ENCODE data around the gene ABLIM1.
A peak's percentile ranks its signal among the peaks of the same experiment; 100 is the strongest.

Gene ABLIM1

GRCh38 chr10:114541081-114541796 is 116.8 kb downstream of the ABLIM1 start:
- TF ChIP-seq POLR2A (IDR thresholded peaks at IDR 0.05; ENCODE audit: low read length) (no peak), GATA1 (IDR thresholded peaks at IDR 0.05; ENCODE audit: low read depth, low read length) (no peak)
- peak in 1 of 2 experiments; percentile 14 for DNase-seq

DNA sequence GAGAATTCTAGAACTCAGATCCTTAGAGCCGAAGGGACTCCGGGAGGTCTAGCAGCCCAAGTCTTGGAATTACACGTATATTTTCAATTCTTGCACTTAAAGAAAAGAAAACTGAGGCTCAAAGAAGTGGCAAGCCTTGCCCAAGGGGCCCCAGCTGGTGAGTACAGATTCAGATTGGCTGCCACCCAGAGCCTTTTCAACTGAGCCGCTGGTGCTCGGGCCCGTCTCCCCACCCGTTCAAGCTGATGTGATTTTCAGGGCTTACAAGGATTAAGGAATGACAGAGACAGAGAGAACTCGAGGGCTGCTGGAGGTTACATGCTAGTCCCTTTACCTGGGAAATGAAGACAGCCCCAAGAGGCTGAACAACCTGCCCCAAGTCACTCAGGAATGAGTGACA is 117.8 kb downstream of the ABLIM1 start:
- no peak for DNase-seq
- no peak for TF ChIP-seq GATA1 (IDR thresholded peaks at IDR 0.05; ENCODE audit: low read depth, low read length)
- no peak for TF ChIP-seq POLR2A (IDR thresholded peaks at IDR 0.05; ENCODE audit: low read length)

- TF ChIP-seq POLR2A (IDR thresholded peaks at IDR 0.05; ENCODE audit: low read length) (no peak), GATA1 (IDR thresholded peaks at IDR 0.05; ENCODE audit: low read depth, low read length) (no peak)
- no peak for DNase-seq
Measured at GRCh38 chr10:114539623-114540022, 118.5 kb downstream of the ABLIM1 start.

DNA sequence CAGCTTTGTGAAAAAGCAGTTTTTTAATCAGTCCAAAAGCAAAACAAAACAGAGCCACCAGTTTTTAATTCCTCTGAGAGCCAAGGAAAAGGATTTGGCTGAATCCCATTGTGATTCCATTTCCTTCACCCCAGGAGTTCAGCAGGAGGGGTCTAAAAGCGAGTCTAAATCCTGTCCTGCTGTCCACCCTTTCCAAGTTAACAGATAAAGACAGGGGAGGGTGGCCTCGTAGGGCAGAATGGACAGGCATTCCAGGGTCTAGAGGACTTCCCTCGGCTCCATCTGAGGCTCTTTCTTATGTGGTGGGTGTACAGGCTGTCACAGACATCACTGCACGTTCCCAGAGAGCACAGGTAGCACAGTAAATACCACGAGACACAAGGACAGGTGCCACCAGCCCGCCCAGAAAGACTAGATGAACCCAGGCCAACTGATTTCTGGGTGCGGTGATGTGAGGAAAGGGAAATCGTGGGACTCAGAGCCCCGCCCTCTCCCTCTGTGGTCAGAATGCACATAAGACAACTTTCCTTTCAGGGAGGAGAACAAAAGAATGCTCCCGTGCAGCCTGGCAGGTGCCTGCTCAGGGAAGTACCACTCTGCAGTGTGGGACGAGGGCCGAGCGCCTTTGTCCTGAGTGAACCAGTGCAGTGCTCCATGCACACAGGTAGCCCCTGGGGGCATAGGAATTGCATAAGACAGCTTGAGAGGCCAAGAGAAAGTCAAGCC is 119.7 kb downstream of the ABLIM1 start:
- TF ChIP-seq POLR2A (IDR thresholded peaks at IDR 0.05; ENCODE audit: low read length), result no peak
- TF ChIP-seq GATA1 (IDR thresholded peaks at IDR 0.05; ENCODE audit: low read depth, low read length), result no peak
- DNase-seq, result no peak

DNA sequence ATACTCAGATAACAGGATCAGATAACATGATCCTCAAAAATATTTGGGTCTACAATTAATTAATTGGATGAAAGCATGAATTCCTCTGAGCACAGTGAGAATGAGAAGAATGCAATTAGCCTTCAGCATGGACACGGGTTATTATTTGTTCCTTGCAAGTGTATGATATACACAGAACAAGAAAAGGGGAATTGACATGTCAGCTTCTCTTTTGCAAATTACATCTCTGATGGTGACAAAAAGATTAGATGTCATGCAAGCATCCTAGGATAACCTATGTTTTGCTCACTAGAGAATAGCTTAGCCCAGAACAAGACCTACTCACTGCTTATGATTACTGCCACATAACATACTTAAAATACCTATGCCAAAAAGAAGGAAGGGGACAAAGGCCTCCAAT is 120.3 kb downstream of the ABLIM1 start:
- TF ChIP-seq GATA1 (IDR thresholded peaks at IDR 0.05; ENCODE audit: low read depth, low read length) (no peak), POLR2A (IDR thresholded peaks at IDR 0.05; ENCODE audit: low read length) (no peak)
- DNase-seq, result no peak

DNA sequence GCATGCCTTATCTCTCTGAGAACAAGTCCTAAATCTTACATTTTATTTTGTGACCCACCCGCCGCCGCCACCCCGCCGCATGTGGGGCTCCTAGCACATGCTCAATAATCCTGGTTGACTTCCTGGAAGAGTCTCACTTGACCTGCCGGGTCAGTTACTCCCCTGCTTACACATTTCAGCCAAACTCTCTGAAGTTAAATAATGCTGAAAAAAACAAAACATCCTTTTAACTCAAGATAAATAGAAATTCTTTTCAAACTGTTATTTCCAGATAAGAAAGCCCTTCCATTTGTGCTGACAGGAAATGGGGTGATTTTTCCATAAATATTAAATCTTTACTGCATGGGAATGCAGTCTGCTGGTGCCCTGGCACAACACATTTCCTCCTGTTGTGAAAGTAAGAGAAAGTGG is 123.5 kb downstream of the ABLIM1 start:
- TF ChIP-seq POLR2A (IDR thresholded peaks at IDR 0.05; ENCODE audit: low read length) (no peak), GATA1 (IDR thresholded peaks at IDR 0.05; ENCODE audit: low read depth, low read length) (no peak)
- no peak for DNase-seq

DNA sequence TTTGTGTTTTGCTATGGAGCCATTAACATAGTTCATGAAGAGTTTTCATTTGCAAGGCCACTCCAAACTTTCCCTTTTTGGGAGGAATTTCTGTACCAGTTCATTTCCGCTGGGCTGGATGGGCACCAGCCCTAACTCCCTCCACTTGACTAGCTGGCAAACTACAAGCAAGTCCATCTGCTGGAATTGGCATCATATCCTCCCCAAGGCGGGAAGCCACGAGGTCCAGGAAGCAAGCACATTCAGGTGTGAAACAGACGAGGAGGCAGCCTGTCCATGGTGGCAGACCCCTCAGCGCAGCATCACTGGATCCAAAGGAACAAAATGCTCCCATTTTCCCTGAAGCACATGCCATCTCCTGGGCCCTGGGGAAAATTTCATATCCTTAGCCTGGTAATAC is 125.8 kb downstream of the ABLIM1 start:
- TF ChIP-seq GATA1 (IDR thresholded peaks at IDR 0.05; ENCODE audit: low read depth, low read length), result no peak
- TF ChIP-seq POLR2A (IDR thresholded peaks at IDR 0.05; ENCODE audit: low read length), result no peak
- DNase-seq, result no peak

DNA sequence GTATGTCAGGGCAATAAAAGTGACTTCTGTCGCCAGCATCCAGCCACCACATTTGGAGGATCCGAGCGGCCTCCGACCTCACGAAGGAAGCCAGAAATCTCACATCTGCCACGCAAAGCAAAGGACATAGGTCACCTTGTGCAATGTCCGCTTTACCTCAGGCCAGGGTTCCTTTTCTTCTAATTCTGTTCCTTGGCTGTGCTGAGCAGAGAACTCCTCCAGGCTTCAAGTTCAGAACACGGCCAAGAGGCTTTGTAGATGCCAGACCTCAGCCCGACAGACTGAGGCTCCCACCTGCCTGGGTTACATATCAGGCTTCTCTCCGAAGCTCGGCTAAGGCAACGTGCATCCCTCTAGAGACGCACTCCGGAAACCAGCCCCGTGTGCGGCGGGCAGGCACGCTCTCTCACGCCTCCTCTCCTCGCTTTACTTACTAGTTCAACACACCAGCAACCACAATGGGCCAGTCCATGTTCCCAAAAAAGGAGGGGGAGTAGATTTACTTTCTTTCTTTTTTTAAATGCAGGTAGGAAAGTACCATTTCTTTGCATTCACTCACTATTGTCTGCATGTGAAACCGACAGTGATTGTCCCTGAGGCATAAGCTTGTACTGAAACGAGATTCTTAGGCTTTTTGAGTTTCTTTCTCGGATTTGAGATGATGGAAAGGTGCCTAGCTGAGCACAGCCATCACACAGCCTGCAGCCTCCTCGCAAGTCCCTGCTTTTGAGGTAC is 131.4 kb downstream of the ABLIM1 start:
- TF ChIP-seq GATA1 (IDR thresholded peaks at IDR 0.05; ENCODE audit: low read depth, low read length), result no peak
- no peak for TF ChIP-seq POLR2A (IDR thresholded peaks at IDR 0.05; ENCODE audit: low read length)
- peak in 1 of 2 experiments; percentile 15 for DNase-seq

DNA sequence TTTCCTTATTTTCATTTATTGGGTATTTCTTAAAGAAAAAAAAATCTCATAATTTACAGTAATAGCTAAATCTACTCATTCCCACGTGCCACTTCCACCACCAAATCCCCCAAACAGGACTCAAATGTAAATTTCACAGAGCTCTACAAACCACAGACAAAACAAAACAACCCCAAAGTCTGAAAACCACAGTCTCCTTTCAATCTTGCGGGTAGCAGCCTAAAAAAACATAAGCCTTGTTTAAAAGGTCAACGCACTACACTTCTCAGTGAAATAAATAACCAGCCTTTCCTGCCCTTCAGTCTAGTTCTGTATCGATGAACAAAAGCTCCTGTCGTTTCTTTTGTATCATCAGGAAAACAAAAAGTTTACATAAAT is 132.0 kb downstream of the ABLIM1 start:
- TF ChIP-seq POLR2A (IDR thresholded peaks at IDR 0.05; ENCODE audit: low read length), result no peak
- DNase-seq, result no peak

DNA sequence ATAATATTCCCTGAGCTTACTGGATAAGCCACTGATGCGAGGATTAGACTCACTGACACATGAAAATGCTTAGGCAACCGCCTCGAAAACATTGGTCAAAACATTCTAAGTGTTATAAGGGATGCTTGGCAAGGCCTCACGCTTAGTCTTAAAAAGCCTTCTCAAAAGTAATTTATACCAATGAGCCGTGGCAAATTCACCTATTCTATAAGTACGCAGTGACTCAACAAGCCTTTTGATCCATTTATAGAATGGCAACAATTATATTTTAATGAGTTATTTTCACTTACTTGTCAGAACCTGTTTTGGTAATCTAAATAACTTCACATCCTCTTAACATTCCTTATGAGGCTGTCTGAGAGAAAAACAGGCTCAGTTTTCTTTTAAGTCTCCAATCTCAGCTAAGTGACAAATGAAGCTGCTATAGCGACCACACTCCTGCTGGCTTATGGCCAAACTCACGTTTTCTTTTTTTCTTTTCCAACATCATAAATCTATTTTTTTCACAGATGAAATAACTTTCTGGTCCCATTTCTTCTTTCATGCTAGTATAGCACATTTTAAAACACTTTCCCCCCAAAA is 132.6 kb downstream of the ABLIM1 start:
- TF ChIP-seq POLR2A (IDR thresholded peaks at IDR 0.05; ENCODE audit: low read length) (no peak), GATA1 (IDR thresholded peaks at IDR 0.05; ENCODE audit: low read depth, low read length) (no peak)
- no peak for DNase-seq

DNA sequence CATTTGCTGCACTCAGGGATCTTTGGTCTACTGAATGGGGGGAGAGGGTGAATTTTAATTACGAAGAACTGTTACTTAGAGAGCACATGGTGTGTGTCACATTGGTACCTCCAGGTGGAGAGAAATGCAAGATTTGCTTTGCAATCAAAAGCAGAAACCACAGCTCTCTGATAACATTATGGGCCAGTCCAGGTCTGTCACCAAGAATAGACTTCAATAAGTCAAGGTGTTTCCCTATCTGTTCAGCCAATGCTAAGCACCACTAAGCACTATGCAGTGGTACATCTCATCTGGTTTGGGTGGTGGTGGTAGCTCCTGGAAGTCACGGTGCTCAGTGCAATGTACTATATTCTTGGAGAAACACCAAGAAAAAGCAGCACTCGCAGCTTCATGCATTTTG is 134.2 kb downstream of the ABLIM1 start:
- TF ChIP-seq GATA1 (IDR thresholded peaks at IDR 0.05; ENCODE audit: low read depth, low read length), result no peak
- TF ChIP-seq POLR2A (IDR thresholded peaks at IDR 0.05; ENCODE audit: low read length), result no peak
- DNase-seq, result no peak

DNA sequence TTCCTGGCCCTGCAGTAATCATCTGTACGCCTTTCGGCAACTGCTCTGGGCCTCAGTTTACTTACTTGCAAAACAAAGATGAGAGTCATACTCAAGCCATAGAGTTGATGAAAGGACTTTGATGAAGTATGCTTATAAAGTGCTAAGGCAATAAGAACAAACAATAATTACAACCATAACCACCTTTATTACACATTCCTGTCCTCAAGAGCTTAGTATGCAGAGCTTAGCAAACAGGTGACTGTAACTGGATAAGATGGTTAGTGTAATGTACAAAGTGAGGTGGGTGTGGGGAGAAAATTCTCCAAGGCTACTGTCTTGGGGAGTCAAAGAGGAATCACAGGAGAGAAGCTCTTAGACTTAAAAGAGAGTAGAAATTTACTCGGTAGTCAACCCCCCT is 136.8 kb downstream of the ABLIM1 start:
- no peak for TF ChIP-seq GATA1 (IDR thresholded peaks at IDR 0.05; ENCODE audit: low read depth, low read length)
- no peak for TF ChIP-seq POLR2A (IDR thresholded peaks at IDR 0.05; ENCODE audit: low read length)
- DNase-seq, result no peak

DNA sequence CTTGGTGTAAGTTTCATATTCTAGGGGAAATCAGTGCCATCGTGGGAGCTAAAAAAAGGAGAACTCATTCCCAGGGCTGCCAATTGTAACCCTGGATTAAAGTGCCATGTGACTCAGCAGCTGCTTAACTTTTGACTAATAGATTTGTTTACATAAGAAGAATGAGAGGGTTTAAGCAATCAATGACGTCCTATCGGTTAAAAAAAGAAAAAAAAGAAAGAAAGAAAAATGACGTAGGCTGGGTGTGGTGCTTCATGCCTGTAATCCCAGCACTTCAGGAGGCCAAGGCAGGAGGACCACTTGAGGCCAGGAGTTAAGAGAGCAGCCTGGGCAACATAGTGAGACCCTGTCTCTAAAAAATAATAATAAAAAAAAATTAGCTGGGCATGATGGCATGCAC is 137.6 kb downstream of the ABLIM1 start:
- TF ChIP-seq GATA1 (IDR thresholded peaks at IDR 0.05; ENCODE audit: low read depth, low read length) (no peak), POLR2A (IDR thresholded peaks at IDR 0.05; ENCODE audit: low read length) (no peak)
- DNase-seq, result no peak

- TF ChIP-seq POLR2A (IDR thresholded peaks at IDR 0.05; ENCODE audit: low read length), result no peak
- TF ChIP-seq GATA1 (IDR thresholded peaks at IDR 0.05; ENCODE audit: low read depth, low read length), result no peak
- no peak for DNase-seq
Measured at GRCh38 chr10:114519756-114520293, 138.2 kb downstream of the ABLIM1 start.

Measured in erythroblast (primary cell).